HG03571 (cell line): ENCODE results near the gene DOCK3.

Experiments
- ATAC-seq: cut with Tn5 transposase; IDR thresholded peaks from one replicate; pipeline ENCODE4 v1.9.1; 2021; ENCODE audit not compliant: unreplicated experiment

DOCK3 gene

GRCh38 chr3:50674349-50675178 is at the start of gene DOCK3:
TSS of gene DOCK3 (plus strand) at chr3:50674927. CDS start at chr3:50675264, 337 bp downstream.
- ATAC-seq, result no peak

GRCh38 chr3:50625231-50626182 is 49.2 kb upstream of the DOCK3 start:
- no peak for ATAC-seq

- ATAC-seq, result no peak
These were observed 48.3 kb upstream of the DOCK3 start for GRCh38 chr3:50626401-50626800.

GRCh38 chr3:50627407-50628051 is 47.2 kb upstream of the DOCK3 start:
- no peak for ATAC-seq

- ATAC-seq, result no peak
These were observed 46.1 kb upstream of the DOCK3 start for GRCh38 chr3:50628601-50629000.

- ATAC-seq, result no peak
These were observed 44.3 kb upstream of the DOCK3 start for GRCh38 chr3:50630394-50630793.

- ATAC-seq, result no peak
These were observed 43.9 kb upstream of the DOCK3 start for GRCh38 chr3:50630877-50631276.

GRCh38 chr3:50632450-50632849 is 42.3 kb upstream of the DOCK3 start:
- no peak for ATAC-seq

GRCh38 chr3:50633230-50633790 is 41.4 kb upstream of the DOCK3 start:
- ATAC-seq, result no peak

- ATAC-seq, result no peak
These were observed 39.7 kb upstream of the DOCK3 start for GRCh38 chr3:50635066-50635465.

- ATAC-seq, result no peak
These were observed 37.7 kb upstream of the DOCK3 start for GRCh38 chr3:50637011-50637410.

GRCh38 chr3:50637945-50638344 is 36.8 kb upstream of the DOCK3 start:
- ATAC-seq, result no peak

GRCh38 chr3:50639055-50639494 is 35.7 kb upstream of the DOCK3 start:
- ATAC-seq, result no peak

GRCh38 chr3:50642382-50642781 is 32.3 kb upstream of the DOCK3 start:
- no peak for ATAC-seq

GRCh38 chr3:50644561-50644960 is 30.2 kb upstream of the DOCK3 start:
- no peak for ATAC-seq

GRCh38 chr3:50645378-50645777 is 29.3 kb upstream of the DOCK3 start:
- no peak for ATAC-seq

- no peak for ATAC-seq
These were observed 26.4 kb upstream of the DOCK3 start for GRCh38 chr3:50648313-50648712.

GRCh38 chr3:50648944-50649343 is 25.8 kb upstream of the DOCK3 start:
- ATAC-seq, result no peak

GRCh38 chr3:50649451-50649931 is 25.2 kb upstream of the DOCK3 start:
- no peak for ATAC-seq

GRCh38 chr3:50650018-50650417 is 24.7 kb upstream of the DOCK3 start:
- ATAC-seq, result no peak

GRCh38 chr3:50651445-50651844 is 23.3 kb upstream of the DOCK3 start:
- ATAC-seq, result no peak
